NCI-H1048 (cell line): ENCODE results near the gene RAD51D.
"Not testable (repeated sequence)": the region's sequence is repeated elsewhere in the genome, so short reads cannot be mapped to it uniquely, and the experiment has no call there.

Experiments
- DNase-seq: peaks from one replicate; lab custom pipeline; 2025; lab: John Stamatoyannopoulos, UW

Gene RAD51D

GRCh38 chr17:35065880-35066279 is 53.8 kb downstream of the RAD51D start:
- DNase-seq: no peak

- DNase-seq: no peak
These were observed 55.0 kb downstream of the RAD51D start for GRCh38 chr17:35064516-35065215.

- DNase-seq: peak; percentile 47
These were observed 56.0 kb downstream of the RAD51D start, which contains the start of gene RFFL for GRCh38 chr17:35063514-35064223. Gene RFFL, minus strand, starts transcription at chr17:35063707. Its CDS starts 37,154 bp downstream, at chr17:35026553.

- no peak for DNase-seq
These were observed 57.4 kb downstream of the RAD51D start for GRCh38 chr17:35062308-35062707.

- no peak for DNase-seq
These were observed 62.2 kb downstream of the RAD51D start for GRCh38 chr17:35057332-35057915.

- DNase-seq: no peak
These were observed 63.6 kb downstream of the RAD51D start for GRCh38 chr17:35056013-35056412.

GRCh38 chr17:35053204-35053603 is 66.5 kb downstream of the RAD51D start:
- no peak for DNase-seq

GRCh38 chr17:35052780-35053179 is 66.9 kb downstream of the RAD51D start:
- no peak for DNase-seq

GRCh38 chr17:35052241-35052610 is 67.4 kb downstream of the RAD51D start:
- no peak for DNase-seq

- no peak for DNase-seq
These were observed 68.0 kb downstream of the RAD51D start for GRCh38 chr17:35051579-35052240.

- no peak for DNase-seq
These were observed 68.5 kb downstream of the RAD51D start for GRCh38 chr17:35051183-35051578.

- no peak for DNase-seq
These were observed 69.5 kb downstream of the RAD51D start for GRCh38 chr17:35050170-35050569.

GRCh38 chr17:35048685-35049379 is 70.8 kb downstream of the RAD51D start:
- no peak for DNase-seq

- no peak for DNase-seq
These were observed 72.8 kb downstream of the RAD51D start for GRCh38 chr17:35046740-35047283.

GRCh38 chr17:35046245-35046644 is 73.4 kb downstream of the RAD51D start:
- no peak for DNase-seq

GRCh38 chr17:35045458-35045979 is 74.1 kb downstream of the RAD51D start:
- DNase-seq: not testable (repeated sequence)

GRCh38 chr17:35044181-35044580 is 75.5 kb downstream of the RAD51D start:
- DNase-seq: no peak
